GM18505 (cell line): ENCODE results near the gene TJP2.

Source experiments
- ATAC-seq: cut with Tn5 transposase; IDR thresholded peaks from one replicate; pipeline ENCODE4 v1.9.1; 2021; ENCODE audit not compliant: unreplicated experiment
- POLR2A ChIP-seq: IDR thresholded peaks from 4 replicates; pipeline ENCODE4 v1.6.1; 2011; ENCODE audit warnings: borderline replicate concordance; ENCODE audit not compliant: insufficient read depth, insufficient read length; ENCODE audit errors: extremely low read depth

The TJP2 gene

GRCh38 chr9:69313175-69313574 is 139.1 kb downstream of the TJP2 start:
- no peak for TF ChIP-seq POLR2A

GRCh38 chr9:69314547-69314946 is 140.5 kb downstream of the TJP2 start:
- no peak for ATAC-seq
- TF ChIP-seq POLR2A = no peak

More at GRCh38 chr9:69313175-69313574, 139.1 kb downstream of the TJP2 start:
- ATAC-seq = no peak

- no peak for ATAC-seq
- TF ChIP-seq POLR2A = no peak
These were observed 143.0 kb downstream of the TJP2 start for GRCh38 chr9:69317081-69317480.

- no peak for TF ChIP-seq POLR2A
- peak; percentile 88 for ATAC-seq
These were observed 143.8 kb downstream of the TJP2 start for GRCh38 chr9:69317894-69318293.

- no peak for ATAC-seq
These were observed 145.4 kb downstream of the TJP2 start for GRCh38 chr9:69319324-69320025.

GRCh38 chr9:69322256-69322655 is 148.2 kb downstream of the TJP2 start:
- TF ChIP-seq POLR2A = no peak
- no peak for ATAC-seq

More at GRCh38 chr9:69319324-69320025, 145.4 kb downstream of the TJP2 start:
- no peak for TF ChIP-seq POLR2A

- no peak for ATAC-seq
- no peak for TF ChIP-seq POLR2A
These were observed 149.8 kb downstream of the TJP2 start for GRCh38 chr9:69323861-69324260.
